GM23338 (cell line): Measurements from ENCODE around the gene CCDC91. TPM values are rescaled to one million over a fixed set of nuclear protein-coding genes. Genes with fewer than 3 reads are reported as not detected.

Experiments
- ATAC-seq: fragments of 200-7000 bp; cut with Tn5 transposase; 3 replicates; pipeline ENCODE4 v1.9.1; 2020
- DNase-seq: peaks from one replicate; pipeline ENCODE4 v3.0.0-alpha.2; 2015; ENCODE audit warnings: low spot score
- H2AFZ ChIP-seq: fragments of 200-600 bp; sonication (generic); 2 replicates; pipeline ENCODE4 v1.8.0; 2016; ENCODE audit warnings: antibody characterized with exemption, mild to moderate bottlenecking, moderate library complexity
- H3F3A ChIP-seq: fragments of 200-600 bp; sonication (generic); replicated peaks from 2 replicates; pipeline ENCODE4 v1.8.0; 2017; ENCODE audit warnings: antibody characterized with exemption, mixed run types, low read depth
- H3K27ac ChIP-seq: fragments of 200-600 bp; sonication (generic); 2 replicates; pipeline ENCODE4 v1.6.1; 2016; ENCODE audit warnings: low read depth
- H3K27me3 ChIP-seq: fragments of 200-600 bp; sonication (generic); 2 replicates; pipeline ENCODE4 v1.8.0; 2016; ENCODE audit warnings: mild to moderate bottlenecking, mixed run types, moderate library complexity; ENCODE audit not compliant: insufficient read depth
- H3K36me3 ChIP-seq: fragments of 200-600 bp; sonication (generic); 2 replicates; pipeline ENCODE4 v1.8.0; 2016; ENCODE audit warnings: mild to moderate bottlenecking; ENCODE audit not compliant: insufficient read depth
- H3K4me1 ChIP-seq: fragments of 200-600 bp; sonication (generic); 2 replicates; pipeline ENCODE4 v1.8.0; 2016; ENCODE audit warnings: mild to moderate bottlenecking, moderate library complexity; ENCODE audit not compliant: insufficient read depth
- H3K4me2 ChIP-seq: fragments of 200-600 bp; sonication (generic); 2 replicates; pipeline ENCODE4 v1.7.1; 2017; ENCODE audit warnings: mixed run types
- H3K4me3 ChIP-seq: fragments of 200-600 bp; sonication (generic); 2 replicates; pipeline ENCODE4 v1.6.1; 2016; ENCODE audit warnings: mixed run types
- H3K79me2 ChIP-seq: fragments of 200-600 bp; sonication (generic); replicated peaks from 2 replicates; pipeline ENCODE4 v1.8.0; 2017; ENCODE audit warnings: mild to moderate bottlenecking; ENCODE audit not compliant: insufficient read depth
- H3K9me2 ChIP-seq: fragments of 200-600 bp; sonication (generic); 2 replicates; pipeline ENCODE4 v1.8.0; 2017; ENCODE audit not compliant: insufficient read depth
- H4K20me1 ChIP-seq: fragments of 200-600 bp; sonication (generic); replicated peaks from 2 replicates; pipeline ENCODE4 v1.8.0; 2017; ENCODE audit warnings: mild to moderate bottlenecking; ENCODE audit not compliant: insufficient read depth
- H3K27ac Mint-ChIP-seq: 2 replicates; pipeline ENCODE4 v1.8.0; 2020; ENCODE audit warnings: inconsistent platforms, mild to moderate bottlenecking, moderate library complexity, mixed read lengths
- H3K27me3 Mint-ChIP-seq: 3 replicates; pipeline ENCODE4 v1.8.0; 2022; ENCODE audit warnings: low read depth, mild to moderate bottlenecking, moderate library complexity, mixed read lengths, inconsistent platforms; ENCODE audit not compliant: insufficient read depth, poor library complexity
- H3K36me3 Mint-ChIP-seq: 3 replicates; pipeline ENCODE4 v1.8.0; 2021; ENCODE audit warnings: low read depth, mild to moderate bottlenecking, inconsistent platforms, moderate library complexity, mixed read lengths
- H3K4me1 Mint-ChIP-seq: 3 replicates; pipeline ENCODE4 v1.8.0; 2020; ENCODE audit warnings: mild to moderate bottlenecking, inconsistent platforms, mixed read lengths
- H3K4me3 Mint-ChIP-seq: 3 replicates; pipeline ENCODE4 v1.8.0; 2021; ENCODE audit warnings: moderate library complexity, mild to moderate bottlenecking, inconsistent platforms, mixed read lengths
- H3K9me3 Mint-ChIP-seq: 3 replicates; pipeline ENCODE4 v1.8.0; 2020; ENCODE audit warnings: moderate library complexity, mild to moderate bottlenecking, inconsistent platforms, mixed read lengths
- CREB1 ChIP-seq: fragments of 250-450 bp; sonication (Bioruptor Pico); IDR thresholded peaks from 2 replicates; pipeline ENCODE4 v1.5.0; 2020; ENCODE audit warnings: low read depth, mild to moderate bottlenecking, moderate library complexity
- EZH2 ChIP-seq: fragments of 200-600 bp; sonication (generic); IDR thresholded peaks from one replicate; pipeline ENCODE4 v1.8.0; 2017; ENCODE audit warnings: antibody characterized with exemption, mild to moderate bottlenecking, low read depth; ENCODE audit not compliant: unreplicated experiment
- EZH2phosphoT487 ChIP-seq: fragments of 200-600 bp; sonication (generic); IDR thresholded peaks from one replicate; pipeline ENCODE4 v1.8.1; 2018; ENCODE audit warnings: antibody characterized with exemption; ENCODE audit not compliant: unreplicated experiment
- JUNB ChIP-seq: IDR thresholded peaks from one replicate; pipeline ENCODE4 v1.6.1; 2016; ENCODE audit warnings: antibody characterized with exemption; ENCODE audit not compliant: unreplicated experiment
- NANOG ChIP-seq: IDR thresholded peaks from 2 replicates; pipeline ENCODE4 v1.6.1; 2016; ENCODE audit warnings: antibody characterized with exemption, borderline replicate concordance
- POLR2AphosphoS5 ChIP-seq: IDR thresholded peaks from 2 replicates; pipeline ENCODE4 v1.6.1; 2016; ENCODE audit warnings: antibody characterized with exemption, low read depth
- ZNF462 ChIP-seq: fragments of 250-450 bp; sonication (Bioruptor Pico); IDR thresholded peaks from 2 replicates; pipeline ENCODE4 v1.5.0; 2020; ENCODE audit warnings: mild to moderate bottlenecking, moderate library complexity
- polyA plus RNA-seq: library from polyadenylated mRNA; unstranded; fragments of >200 nt; fragmentation: Nextera tagmentation; extraction: Ambion mirVana; gene quantifications from 2 replicates; pipeline ENCODE4 v1.2.1, GENCODE V29; 2016
- total RNA-seq: library from RNA; depleted of rRNA; stranded (reverse); fragments of >200 nt; shearing (Covaris generic); gene quantifications from 2 replicates; pipeline ENCODE4 v1.2.3, GENCODE V29; 2014
- TF ChIP-seq, protein P1 (sequence below), 2 experiments: fragments of 200-600 bp in 1 of 2; sonication (generic) in 1 of 2; conservative IDR thresholded peaks; 2 replicates each; pipeline versions ENCODE4 v1.5.1 to v1.6.1; 2016 to 2017; ENCODE audit warnings: antibody characterized with exemption in 2 of 2, low read depth in 2 of 2, mild to moderate bottlenecking in 2 of 2, moderate library complexity in 1 of 2

Gene CCDC91
- total and polyA plus RNA-seq, 2 experiments from 2014 or later = 24.7 to 48.7 TPM

DNA sequence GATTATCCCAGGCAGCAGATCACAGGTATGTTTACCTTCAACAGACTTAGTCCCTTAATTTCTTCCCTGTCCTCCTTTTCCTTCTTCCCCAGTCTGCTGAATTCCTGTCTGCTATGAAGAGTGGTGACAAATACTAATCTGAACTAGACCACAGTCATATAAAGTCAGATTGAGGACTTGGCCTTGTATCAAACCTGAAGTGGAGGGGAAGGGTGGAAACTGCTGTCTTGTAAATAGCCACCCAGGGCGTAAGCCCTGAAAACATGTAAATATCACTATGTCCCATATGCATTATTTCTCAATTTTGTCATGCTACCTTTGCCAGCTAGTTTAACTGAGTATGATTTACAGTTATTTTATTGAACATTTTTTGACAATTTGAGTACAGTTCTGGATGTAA, 368.0 kb downstream of the CCDC91 start (continued):
- no peak for TF ChIP-seq ZNF462 (CRISPR knock-in tag)

- H2AFZ ChIP-seq = no peak overlapping the region
- H3K9me3 Mint-ChIP-seq = no peaks in the 10 kb centered on the region
- ATAC-seq = no peak
Measured at GRCh38 chr12:28563286-28563685, 373.0 kb downstream of the CCDC91 start.

More at GRCh38 chr12:28563286-28563685, 373.0 kb downstream of the CCDC91 start:
- Histone ChIP-seq H3K4me2 (no peak overlapping the region), H3F3A (no peaks in the 10 kb centered on the region), H3K27ac (no peak overlapping the region), H3K27me3 (no peaks in the 10 kb centered on the region), H3K4me1 (no peaks in the 10 kb centered on the region), H3K4me3 (no peak overlapping the region), H4K20me1 (no peaks in the 10 kb centered on the region), H3K9me2 (peaks cover 19% of the 10 kb centered on the region; the same call in 1 of the 2 replicates), H3K36me3 (no peaks in the 10 kb centered on the region), H3K79me2 (no peaks in the 10 kb centered on the region)
- Mint-ChIP-seq H3K27me3 (peaks cover 1% of the 10 kb centered on the region), H3K27ac (0 out of 2 replicates have a peak overlapping the region, but pooled peaks have one; percentile 1), H3K36me3 (peaks cover 3% of the 10 kb centered on the region; the same call in 2 of the 3 replicates), H3K4me1 (no peaks in the 10 kb centered on the region), H3K4me3 (no peak overlapping the region)
- no peak for DNase-seq
- TF ChIP-seq EZH2 (no peak), EZH2phosphoT487 (no peak), JUNB (no peak), ZNF462 (CRISPR knock-in tag) (no peak), POLR2AphosphoS5 (no peak), CREB1 (CRISPR knock-in tag) (no peak), NANOG (no peak)
- TF ChIP-seq, protein P1, sequence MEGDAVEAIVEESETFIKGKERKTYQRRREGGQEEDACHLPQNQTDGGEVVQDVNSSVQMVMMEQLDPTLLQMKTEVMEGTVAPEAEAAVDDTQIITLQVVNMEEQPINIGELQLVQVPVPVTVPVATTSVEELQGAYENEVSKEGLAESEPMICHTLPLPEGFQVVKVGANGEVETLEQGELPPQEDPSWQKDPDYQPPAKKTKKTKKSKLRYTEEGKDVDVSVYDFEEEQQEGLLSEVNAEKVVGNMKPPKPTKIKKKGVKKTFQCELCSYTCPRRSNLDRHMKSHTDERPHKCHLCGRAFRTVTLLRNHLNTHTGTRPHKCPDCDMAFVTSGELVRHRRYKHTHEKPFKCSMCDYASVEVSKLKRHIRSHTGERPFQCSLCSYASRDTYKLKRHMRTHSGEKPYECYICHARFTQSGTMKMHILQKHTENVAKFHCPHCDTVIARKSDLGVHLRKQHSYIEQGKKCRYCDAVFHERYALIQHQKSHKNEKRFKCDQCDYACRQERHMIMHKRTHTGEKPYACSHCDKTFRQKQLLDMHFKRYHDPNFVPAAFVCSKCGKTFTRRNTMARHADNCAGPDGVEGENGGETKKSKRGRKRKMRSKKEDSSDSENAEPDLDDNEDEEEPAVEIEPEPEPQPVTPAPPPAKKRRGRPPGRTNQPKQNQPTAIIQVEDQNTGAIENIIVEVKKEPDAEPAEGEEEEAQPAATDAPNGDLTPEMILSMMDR (conservative IDR thresholded peaks at IDR 0.05; ENCODE audit: low read depth in 2 of 2) = no peak
